Esophagus muscularis mucosa (tissue), 4 donors: ENCODE measurements around the gene SETD2. TPM values are rescaled to one million over a fixed set of nuclear protein-coding genes. Genes with fewer than 3 reads are reported as not detected.

Experiments used
- DNase-seq: peaks from one replicate; pipeline ENCODE4 v3.0.0-alpha.2; 2017; ENCODE audit errors: extremely low spot score
- H3K27ac ChIP-seq, 4 donors: fragments of 200-600 bp; sonication (generic); replicated peaks in 1 of 4; 1 replicate in 3 of 4; 2 replicates in 1 of 4; pipeline ENCODE4 v1.5.1; 2016 to 2019; ENCODE audit warnings: mild to moderate bottlenecking in 1 of 4
- H3K27me3 ChIP-seq, 4 donors: fragments of 200-600 bp; sonication (generic); one replicate each; pipeline versions ENCODE4 v1.5.1 to v1.6.0; 2016 to 2019
- H3K36me3 ChIP-seq, 4 donors: fragments of 200-600 bp; sonication (generic); one replicate each; pipeline ENCODE4 v1.5.1; 2016 to 2019
- H3K4me1 ChIP-seq, 4 donors: fragments of 200-600 bp; sonication (generic); one replicate each; pipeline ENCODE4 v1.5.1; 2016 to 2019
- H3K4me3 ChIP-seq, 4 donors: fragments of 200-600 bp; sonication (generic); 1 replicate in 2 of 4; 2 replicates in 2 of 4; pipeline ENCODE4 v1.5.1; 2016 to 2019; ENCODE audit warnings: mild to moderate bottlenecking in 4 of 4, moderate library complexity in 1 of 4
- H3K9me3 ChIP-seq, 4 donors: fragments of 200-600 bp; sonication (generic); 1 replicate in 3 of 4; 2 replicates in 1 of 4; pipeline ENCODE4 v1.5.1; 2016 to 2019
- CTCF ChIP-seq, 3 experiments: fragments of 200-600 bp in 2 of 3; fragments of 450-650 bp in 1 of 3; sonication (generic) in 2 of 3; IDR thresholded peaks; one replicate each; pipeline ENCODE4 v1.5.1; 2017 to 2019; ENCODE audit warnings: antibody characterized with exemption in 3 of 3, mild to moderate bottlenecking in 2 of 3, moderate library complexity in 1 of 3
- EP300 ChIP-seq: sonication (generic); formaldehyde crosslinking; IDR thresholded peaks from one replicate; pipeline ENCODE4 v1.6.1; 2017; ENCODE audit warnings: antibody characterized with exemption
- POLR2A ChIP-seq: fragments of 450-650 bp; IDR thresholded peaks from one replicate; pipeline ENCODE4 v1.6.1; 2017; ENCODE audit warnings: antibody characterized with exemption, moderate library complexity, mild to moderate bottlenecking, low read depth
- POLR2AphosphoS5 ChIP-seq, 2 donors: sonication (generic); formaldehyde crosslinking; IDR thresholded peaks; one replicate each; pipeline ENCODE4 v1.6.1; 2017; ENCODE audit warnings: antibody characterized with exemption in 2 of 2
- WGBS: methylation state at CpG from one replicate; pipeline ENCODE4 v1.1.5; 2018; 5-methylcytosine and 5-hydroxymethylcytosine counted together
- intact Hi-C: fragments of 100-400 bp; cut with DNase I; formaldehyde crosslinking; loops from one replicate; pipeline ENCODE4 v1.15.1; 2023
- total RNA-seq, 4 donors: library from RNA; depleted of rRNA; stranded (reverse); fragments of >200 nt; gene quantifications; one replicate each; pipeline versions ENCODE4 v1.1.0 to v1.2.1, GENCODE V29; 2016

Gene SETD2
- total RNA-seq, 4 donors from 2014 or later, result 52.2 to 66.4 (median 56.8) TPM

DNA sequence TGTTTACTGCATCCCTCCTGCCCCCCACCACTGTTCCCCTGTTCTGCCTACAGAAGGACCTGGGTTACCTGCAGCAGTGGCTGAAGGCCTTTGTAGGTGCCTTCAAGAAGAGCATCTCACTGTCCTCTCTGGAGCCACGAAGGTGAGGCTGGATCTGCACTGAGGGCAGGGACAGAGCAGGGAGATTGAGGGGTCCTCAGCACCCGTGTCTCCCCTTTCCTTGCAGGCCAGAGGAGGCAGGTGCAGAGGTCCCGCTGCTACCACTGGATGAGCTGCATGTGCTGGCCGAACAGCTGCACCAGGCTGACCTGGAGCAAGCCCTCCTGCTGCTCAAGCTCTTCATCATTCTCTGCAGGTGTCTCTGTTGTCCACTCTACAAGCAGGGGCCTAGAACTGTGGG is 175.3 kb downstream of the SETD2 start:
- Histone ChIP-seq H3K4me1 (peaks cover 17 to 47% (median 35%) of the 10 kb centered on the region in 4 donors), H3K9me3 (no peaks in the 10 kb centered on the region), H3K27ac (no peak overlapping the region), H3K4me3 (no peak overlapping the region), H3K27me3 (no peaks in the 10 kb centered on the region), H3K36me3 (peaks cover 0 to 48% (median 30%) of the 10 kb centered on the region in 4 donors)
- TF ChIP-seq EP300, result no peak
- TF ChIP-seq POLR2A, result no peak
- no peak for TF ChIP-seq CTCF (IDR thresholded peaks at IDR 0.05)
- no peak for TF ChIP-seq POLR2AphosphoS5 (IDR thresholded peaks at IDR 0.05)
- WGBS, result 76% methylated on average over 4 of the region's 4 CpGs
- no peak for DNase-seq
- intact Hi-C loops, result no loop called here

DNA sequence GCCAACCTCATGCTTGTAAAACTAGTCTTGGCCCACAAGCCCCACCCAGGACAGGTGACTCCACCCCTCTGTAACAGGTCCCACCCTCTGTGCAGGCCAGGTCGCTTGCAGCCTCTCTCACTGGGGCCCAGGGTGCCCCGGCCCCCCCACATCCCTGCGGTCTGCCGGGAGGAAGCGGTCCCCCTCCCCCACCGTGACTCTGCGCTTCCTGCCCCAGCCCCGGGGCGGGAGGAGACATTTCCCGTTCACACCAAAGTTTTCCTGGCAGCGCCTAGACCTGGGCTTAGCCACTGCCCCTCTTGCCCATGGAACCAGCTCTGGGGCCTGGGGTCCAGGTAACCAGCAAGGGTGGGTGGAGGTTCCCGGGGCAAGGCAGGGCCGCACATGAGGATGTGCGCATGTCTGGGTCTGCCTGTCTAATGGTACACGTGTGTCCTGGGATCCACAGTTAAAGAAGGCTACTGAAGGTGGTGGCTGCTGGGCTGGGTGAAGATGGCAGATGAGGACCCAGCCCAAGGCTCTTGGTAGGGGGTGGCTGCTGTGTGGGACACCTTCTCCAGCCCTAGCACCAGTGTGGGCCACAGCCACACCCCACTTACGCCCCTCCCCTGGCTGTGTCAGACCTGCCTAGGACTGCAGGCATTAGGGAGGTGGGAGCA is 176.0 kb downstream of the SETD2 start:
- peaks cover 17 to 48% (median 35%) of the 10 kb centered on the region in 4 donors for H3K4me1 ChIP-seq
- no peaks in the 10 kb centered on the region for H3K27me3 ChIP-seq
- 58% methylated on average over 7 of the region's 16 CpGs for WGBS
- TF ChIP-seq CTCF (IDR thresholded peaks at IDR 0.05), result no peak
- no peak for TF ChIP-seq EP300
- no peak for TF ChIP-seq POLR2A
- TF ChIP-seq POLR2AphosphoS5 (IDR thresholded peaks at IDR 0.05), result peak; percentile 38 to 46
- peaks cover 0 to 45% (median 27%) of the 10 kb centered on the region in 4 donors for H3K36me3 ChIP-seq
- intact Hi-C loops, result no loop called here
- DNase-seq, result no peak
- peak overlapping the region in 2 of 4 donors; percentile 27 to 51 for H3K27ac ChIP-seq
- H3K4me3 ChIP-seq, result peak overlapping the region; percentile 6 to 33 (median 14)
- H3K9me3 ChIP-seq, result no peaks in the 10 kb centered on the region

DNA sequence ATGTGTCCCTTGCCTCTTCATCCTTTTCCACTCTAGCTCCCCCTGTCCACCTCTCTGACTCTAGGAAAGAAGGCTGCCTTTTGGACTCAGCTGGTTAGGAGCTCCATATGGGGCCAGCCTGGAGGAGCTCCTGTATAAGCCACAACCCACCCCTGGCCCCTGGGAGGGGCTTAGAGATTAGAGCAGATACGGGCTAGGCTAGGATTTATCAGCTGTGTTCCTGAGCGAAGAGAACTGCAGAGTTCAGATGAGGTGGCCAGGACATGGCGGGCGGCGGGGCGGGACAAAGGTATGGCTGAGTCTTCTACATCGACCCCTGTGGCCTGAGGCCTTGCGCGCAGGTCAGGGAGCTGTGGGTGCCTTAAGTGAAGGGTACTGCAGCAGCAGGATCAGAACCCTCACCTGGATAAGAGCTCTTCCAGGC is 176.6 kb downstream of the SETD2 start:
- H3K27ac ChIP-seq, result peak overlapping the region in 2 of 4 donors; percentile 13 to 51

GRCh38 chr3:46986782-46987310 is 177.1 kb downstream of the SETD2 start:
- intact Hi-C loops, result no loop called here
- H3K27me3 ChIP-seq, result no peaks in the 10 kb centered on the region
- no peak for TF ChIP-seq POLR2AphosphoS5 (IDR thresholded peaks at IDR 0.05)
- TF ChIP-seq EP300, result no peak
- TF ChIP-seq POLR2A, result no peak
- no peak for TF ChIP-seq CTCF (IDR thresholded peaks at IDR 0.05)
- 92% methylated on average over 1 of the region's 3 CpGs for WGBS
- peak overlapping the region in 1 of 4 donors; percentile 13 for H3K27ac ChIP-seq
- H3K9me3 ChIP-seq, result no peaks in the 10 kb centered on the region
- H3K4me1 ChIP-seq, result peaks cover 17 to 58% (median 42%) of the 10 kb centered on the region in 4 donors
- peaks cover 0 to 35% (median 20%) of the 10 kb centered on the region in 4 donors for H3K36me3 ChIP-seq
- no peak for DNase-seq
- H3K4me3 ChIP-seq, result no peak overlapping the region

More for the DNA sequence above, 176.6 kb downstream of the SETD2 start:
- intact Hi-C loops, result no loop called here
- peaks cover 0 to 40% (median 22%) of the 10 kb centered on the region in 4 donors for H3K36me3 ChIP-seq
- no peaks in the 10 kb centered on the region for H3K9me3 ChIP-seq
- DNase-seq, result no peak
- H3K27me3 ChIP-seq, result no peaks in the 10 kb centered on the region
- H3K4me3 ChIP-seq, result peak overlapping the region in 1 of 4 donors; percentile 17
- peaks cover 17 to 53% (median 38%) of the 10 kb centered on the region in 4 donors for H3K4me1 ChIP-seq
- WGBS, result 65% methylated on average over 5 of the region's 9 CpGs
- TF ChIP-seq POLR2AphosphoS5 (IDR thresholded peaks at IDR 0.05), result no peak
- TF ChIP-seq POLR2A, result no peak
- TF ChIP-seq CTCF (IDR thresholded peaks at IDR 0.05), result no peak
- no peak for TF ChIP-seq EP300
